Measurements from ENCODE around the gene CMC1. TPM values are rescaled to one million over a fixed set of nuclear protein-coding genes. Genes with fewer than 3 reads are reported as not detected.

Gene CMC1
- total and polyA plus RNA-seq, 9 of the 15 experiments (the other 6 are each of a cell fraction or from before 2014, with no cell fraction given), result 15.9 to 74.6 (median 48.9) TPM

- TF ChIP-seq, protein P1, sequence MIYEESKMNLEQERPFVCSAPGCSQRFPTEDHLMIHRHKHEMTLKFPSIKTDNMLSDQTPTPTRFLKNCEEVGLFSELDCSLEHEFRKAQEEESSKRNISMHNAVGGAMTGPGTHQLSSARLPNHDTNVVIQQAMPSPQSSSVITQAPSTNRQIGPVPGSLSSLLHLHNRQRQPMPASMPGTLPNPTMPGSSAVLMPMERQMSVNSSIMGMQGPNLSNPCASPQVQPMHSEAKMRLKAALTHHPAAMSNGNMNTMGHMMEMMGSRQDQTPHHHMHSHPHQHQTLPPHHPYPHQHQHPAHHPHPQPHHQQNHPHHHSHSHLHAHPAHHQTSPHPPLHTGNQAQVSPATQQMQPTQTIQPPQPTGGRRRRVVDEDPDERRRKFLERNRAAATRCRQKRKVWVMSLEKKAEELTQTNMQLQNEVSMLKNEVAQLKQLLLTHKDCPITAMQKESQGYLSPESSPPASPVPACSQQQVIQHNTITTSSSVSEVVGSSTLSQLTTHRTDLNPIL (CRISPR knock-in tag; IDR thresholded peaks at IDR 0.05), result no peak
- TF ChIP-seq LEF1 (IDR thresholded peaks at IDR 0.05) (no peak), THAP12 (CRISPR knock-in tag; IDR thresholded peaks at IDR 0.05) (no peak; the same call in 1 of the 2 replicates), POLR2AphosphoS2 (IDR thresholded peaks at IDR 0.05; ENCODE audit: low read length) (no peak), RCOR1 (IDR thresholded peaks at IDR 0.05; ENCODE audit: borderline replicate concordance in 1 of 2, low read depth in 2 of 2, low read length in 2 of 2) (peak in 1 of 2 experiments; percentile 38; a peak in 1 of 4 replicates), ZNF217 (CRISPR knock-in tag; IDR thresholded peaks at IDR 0.05) (no peak), NR2C1 (IDR thresholded peaks at IDR 0.05) (peak; percentile 86), NR2C1 (tag; IDR thresholded peaks at IDR 0.05) (peak; percentile 90), POLR3A (IDR thresholded peaks at IDR 0.05; ENCODE audit: borderline replicate concordance, extremely low read depth, insufficient read depth, insufficient read length) (no peak), PURB (CRISPR knock-in tag; IDR thresholded peaks at IDR 0.05; ENCODE audit: low read depth) (no peak), RBM17 (IDR thresholded peaks at IDR 0.05; ENCODE audit: borderline replicate concordance, low read depth, low read length) (no peak), FOXJ3 (CRISPR knock-in tag; IDR thresholded peaks at IDR 0.05) (no peak), PHF20 (IDR thresholded peaks at IDR 0.05; ENCODE audit: partially characterized antibody) (peak; percentile 86), FOXA3 (CRISPR knock-in tag; conservative IDR thresholded peaks at IDR 0.05 in 1 of 2, IDR thresholded peaks at IDR 0.05 in 1 of 2) (peak in 1 of 2 experiments; percentile 74; a peak in 1 of 4 replicates)
- TF ChIP-seq, protein P2, sequence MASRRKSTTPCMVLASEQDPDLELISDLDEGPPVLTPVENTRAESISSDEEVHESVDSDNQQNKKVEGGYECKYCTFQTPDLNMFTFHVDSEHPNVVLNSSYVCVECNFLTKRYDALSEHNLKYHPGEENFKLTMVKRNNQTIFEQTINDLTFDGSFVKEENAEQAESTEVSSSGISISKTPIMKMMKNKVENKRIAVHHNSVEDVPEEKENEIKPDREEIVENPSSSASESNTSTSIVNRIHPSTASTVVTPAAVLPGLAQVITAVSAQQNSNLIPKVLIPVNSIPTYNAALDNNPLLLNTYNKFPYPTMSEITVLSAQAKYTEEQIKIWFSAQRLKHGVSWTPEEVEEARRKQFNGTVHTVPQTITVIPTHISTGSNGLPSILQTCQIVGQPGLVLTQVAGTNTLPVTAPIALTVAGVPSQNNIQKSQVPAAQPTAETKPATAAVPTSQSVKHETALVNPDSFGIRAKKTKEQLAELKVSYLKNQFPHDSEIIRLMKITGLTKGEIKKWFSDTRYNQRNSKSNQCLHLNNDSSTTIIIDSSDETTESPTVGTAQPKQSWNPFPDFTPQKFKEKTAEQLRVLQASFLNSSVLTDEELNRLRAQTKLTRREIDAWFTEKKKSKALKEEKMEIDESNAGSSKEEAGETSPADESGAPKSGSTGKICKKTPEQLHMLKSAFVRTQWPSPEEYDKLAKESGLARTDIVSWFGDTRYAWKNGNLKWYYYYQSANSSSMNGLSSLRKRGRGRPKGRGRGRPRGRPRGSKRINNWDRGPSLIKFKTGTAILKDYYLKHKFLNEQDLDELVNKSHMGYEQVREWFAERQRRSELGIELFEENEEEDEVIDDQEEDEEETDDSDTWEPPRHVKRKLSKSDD (conservative IDR thresholded peaks at IDR 0.05; ENCODE audit: low read length), result no peak
- TF ChIP-seq, protein P3, sequence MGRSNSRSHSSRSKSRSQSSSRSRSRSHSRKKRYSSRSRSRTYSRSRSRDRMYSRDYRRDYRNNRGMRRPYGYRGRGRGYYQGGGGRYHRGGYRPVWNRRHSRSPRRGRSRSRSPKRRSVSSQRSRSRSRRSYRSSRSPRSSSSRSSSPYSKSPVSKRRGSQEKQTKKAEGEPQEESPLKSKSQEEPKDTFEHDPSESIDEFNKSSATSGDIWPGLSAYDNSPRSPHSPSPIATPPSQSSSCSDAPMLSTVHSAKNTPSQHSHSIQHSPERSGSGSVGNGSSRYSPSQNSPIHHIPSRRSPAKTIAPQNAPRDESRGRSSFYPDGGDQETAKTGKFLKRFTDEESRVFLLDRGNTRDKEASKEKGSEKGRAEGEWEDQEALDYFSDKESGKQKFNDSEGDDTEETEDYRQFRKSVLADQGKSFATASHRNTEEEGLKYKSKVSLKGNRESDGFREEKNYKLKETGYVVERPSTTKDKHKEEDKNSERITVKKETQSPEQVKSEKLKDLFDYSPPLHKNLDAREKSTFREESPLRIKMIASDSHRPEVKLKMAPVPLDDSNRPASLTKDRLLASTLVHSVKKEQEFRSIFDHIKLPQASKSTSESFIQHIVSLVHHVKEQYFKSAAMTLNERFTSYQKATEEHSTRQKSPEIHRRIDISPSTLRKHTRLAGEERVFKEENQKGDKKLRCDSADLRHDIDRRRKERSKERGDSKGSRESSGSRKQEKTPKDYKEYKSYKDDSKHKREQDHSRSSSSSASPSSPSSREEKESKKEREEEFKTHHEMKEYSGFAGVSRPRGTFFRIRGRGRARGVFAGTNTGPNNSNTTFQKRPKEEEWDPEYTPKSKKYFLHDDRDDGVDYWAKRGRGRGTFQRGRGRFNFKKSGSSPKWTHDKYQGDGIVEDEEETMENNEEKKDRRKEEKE (IDR thresholded peaks at IDR 0.05; ENCODE audit: borderline replicate concordance in 1 of 2, control insufficient read depth in 1 of 2, low read depth in 2 of 2, low read length in 1 of 2), result 0 out of 4 replicates have a peak, but pooled peaks of 1 of the 2 experiments have one; percentile 28
These were observed 107.4 kb downstream of the CMC1 start, which contains the start of the genes AZI2 and ZCWPW2 (continued) for GRCh38 chr3:28348629-28349468.
